DND-41 (cell line): ENCODE data around the gene PCARE.

Experiments used
- ATAC-seq: fragments of 200-7000 bp; cut with Tn5 transposase; 3 replicates; pipeline ENCODE4 v1.9.1; 2021; ENCODE audit warnings: low read depth; ENCODE audit not compliant: insufficient read depth
- DNase-seq: peaks from one replicate; pipeline ENCODE4 v3.0.0-alpha.2; 2020
- H2AFZ ChIP-seq: 2 replicates; pipeline ENCODE4 v1.6.0; 2012; ENCODE audit warnings: low read depth, low read length
- H3K27ac ChIP-seq: 2 replicates; pipeline ENCODE4 v1.5.1; 2012; ENCODE audit warnings: low read length, inconsistent platforms
- H3K27me3 ChIP-seq: fragments of 200-600 bp; sonication (generic); 2 replicates; pipeline ENCODE4 v1.6.0; 2012; ENCODE audit warnings: low read length, mild to moderate bottlenecking, inconsistent platforms; ENCODE audit not compliant: insufficient read depth, poor library complexity
- H3K36me3 ChIP-seq: 2 replicates; pipeline ENCODE4 v1.5.1; 2012; ENCODE audit warnings: low read length, inconsistent platforms; ENCODE audit not compliant: insufficient read depth
- H3K4me1 ChIP-seq: 2 replicates; pipeline ENCODE4 v1.5.1; 2012; ENCODE audit warnings: mild to moderate bottlenecking, low read length; ENCODE audit not compliant: insufficient read depth
- H3K4me2 ChIP-seq: 2 replicates; pipeline ENCODE4 v1.6.0; 2012; ENCODE audit warnings: mild to moderate bottlenecking, moderate library complexity, low read length, inconsistent platforms; ENCODE audit not compliant: insufficient read depth
- H3K4me3 ChIP-seq, 2 experiments: fragments of 200-600 bp in 1 of 2; shearing (Covaris generic) in 1 of 2; 2 replicates each; pipeline ENCODE4 v1.5.1; 2012 to 2016; ENCODE audit warnings: inconsistent platforms in 2 of 2, low read length in 2 of 2, mild to moderate bottlenecking in 2 of 2, low read depth in 1 of 2, moderate library complexity in 1 of 2
- H3K79me2 ChIP-seq: 2 replicates; pipeline ENCODE4 v1.6.0; 2012; ENCODE audit warnings: low read length, inconsistent platforms; ENCODE audit not compliant: insufficient read depth
- H3K9ac ChIP-seq: 2 replicates; pipeline ENCODE4 v1.6.0; 2012; ENCODE audit warnings: low read depth, mild to moderate bottlenecking, inconsistent platforms, low read length, moderate library complexity
- H3K9me3 ChIP-seq: 2 replicates; pipeline ENCODE4 v1.5.1; 2012; ENCODE audit warnings: low read length, moderate library complexity, mild to moderate bottlenecking, inconsistent platforms; ENCODE audit not compliant: insufficient read depth, severe bottlenecking
- H4K20me1 ChIP-seq: 2 replicates; pipeline ENCODE4 v1.6.0; 2012; ENCODE audit warnings: low read length; ENCODE audit not compliant: insufficient read depth
- CTCF ChIP-seq: IDR thresholded peaks from 2 replicates; pipeline ENCODE4 v1.5.1; 2012; ENCODE audit warnings: borderline replicate concordance, low read length, moderate library complexity, mild to moderate bottlenecking; ENCODE audit not compliant: poor library complexity, severe bottlenecking; ENCODE audit errors: extremely low read depth
- EZH2 ChIP-seq: IDR thresholded peaks from 3 replicates; pipeline ENCODE4 v1.6.1; 2012; ENCODE audit warnings: borderline replicate concordance, low read depth, mild to moderate bottlenecking, moderate library complexity, low read length, inconsistent platforms; ENCODE audit not compliant: severe bottlenecking

Gene PCARE

GRCh38 chr2:29059624-29060023, 14.7 kb downstream of the PCARE start:
- H3K4me1 ChIP-seq: no peaks in the 10 kb centered on the region
- ATAC-seq: no peak
- TF ChIP-seq EZH2: no peak
- TF ChIP-seq CTCF: no peak
- H3K4me2 ChIP-seq: no peak overlapping the region
- no peaks in the 10 kb centered on the region for H3K27me3 ChIP-seq
- no peaks in the 10 kb centered on the region for H3K79me2 ChIP-seq
- no peak overlapping the region for H3K9ac ChIP-seq
- DNase-seq: no peak
- no peaks in the 10 kb centered on the region for H4K20me1 ChIP-seq
- no peaks in the 10 kb centered on the region for H3K36me3 ChIP-seq
- no peak overlapping the region for H3K27ac ChIP-seq
- no peaks in the 10 kb centered on the region for H3K9me3 ChIP-seq
- no peak overlapping the region for H3K4me3 ChIP-seq
- H2AFZ ChIP-seq: no peak overlapping the region

- H3K9me3 ChIP-seq: no peaks in the 10 kb centered on the region
- H3K4me3 ChIP-seq: no peak overlapping the region
- H3K27ac ChIP-seq: no peak overlapping the region
- H3K27me3 ChIP-seq: no peaks in the 10 kb centered on the region
- no peaks in the 10 kb centered on the region for H3K36me3 ChIP-seq
- no peak for ATAC-seq
- H4K20me1 ChIP-seq: no peaks in the 10 kb centered on the region
- DNase-seq: no peak
- H3K9ac ChIP-seq: no peak overlapping the region
- H2AFZ ChIP-seq: no peak overlapping the region
- H3K4me2 ChIP-seq: no peak overlapping the region
- TF ChIP-seq EZH2 (no peak), CTCF (no peak)
- H3K4me1 ChIP-seq: no peaks in the 10 kb centered on the region
- H3K79me2 ChIP-seq: no peaks in the 10 kb centered on the region
These were observed 17.3 kb downstream of the PCARE start for GRCh38 chr2:29057006-29057405.

- no peaks in the 10 kb centered on the region for H4K20me1 ChIP-seq
- ATAC-seq (no peak), DNase-seq (no peak)
- no peaks in the 10 kb centered on the region for H3K36me3 ChIP-seq
- no peak overlapping the region for H3K9ac ChIP-seq
- H3K27me3 ChIP-seq: no peaks in the 10 kb centered on the region
- no peaks in the 10 kb centered on the region for H3K9me3 ChIP-seq
- H3K79me2 ChIP-seq: no peaks in the 10 kb centered on the region
- no peak overlapping the region for H3K27ac ChIP-seq
- TF ChIP-seq CTCF: no peak
- TF ChIP-seq EZH2: no peak
- no peak overlapping the region for H2AFZ ChIP-seq
- H3K4me2 ChIP-seq: no peak overlapping the region
- H3K4me1 ChIP-seq: no peaks in the 10 kb centered on the region
- no peak overlapping the region for H3K4me3 ChIP-seq
These were observed 17.9 kb downstream of the PCARE start for GRCh38 chr2:29056452-29056851.

GRCh38 chr2:29055601-29056000, 18.7 kb downstream of the PCARE start:
- Histone ChIP-seq H3K4me1 (no peaks in the 10 kb centered on the region), H3K9me3 (no peaks in the 10 kb centered on the region), H2AFZ (no peak overlapping the region), H3K4me3 (no peak overlapping the region), H3K79me2 (no peaks in the 10 kb centered on the region), H3K36me3 (no peaks in the 10 kb centered on the region), H4K20me1 (no peaks in the 10 kb centered on the region), H3K9ac (no peak overlapping the region), H3K27ac (no peak overlapping the region), H3K4me2 (no peak overlapping the region), H3K27me3 (peaks cover 8% of the 10 kb centered on the region)
- ATAC-seq: no peak
- no peak for DNase-seq
- TF ChIP-seq EZH2: no peak
